GM12878 (cell line): ENCODE data around the gene TMEM97. TPM values are rescaled to one million over a fixed set of nuclear protein-coding genes. Genes with fewer than 3 reads are reported as not detected.

Source experiments
- BCL11A ChIP-seq: IDR thresholded peaks from 2 replicates; pipeline ENCODE4 v1.6.1; 2011; ENCODE audit warnings: low read depth, low read length
- CREB1 ChIP-seq: IDR thresholded peaks from 2 replicates; pipeline ENCODE4 v1.6.1; 2012; ENCODE audit warnings: low read depth, mild to moderate bottlenecking, inconsistent platforms
- CREM ChIP-seq: IDR thresholded peaks from 2 replicates; pipeline ENCODE4 v1.6.1; 2014; ENCODE audit warnings: antibody characterized with exemption, low read depth
- DPF2 ChIP-seq: fragments of 450-650 bp; IDR thresholded peaks from 2 replicates; pipeline ENCODE4 v1.6.1; 2017; ENCODE audit warnings: mild to moderate bottlenecking
- ELK1 ChIP-seq: IDR thresholded peaks from 2 replicates; pipeline ENCODE4 v1.6.1; 2012; ENCODE audit warnings: low read depth, low read length, improper control_type of control experiment
- EZH2 ChIP-seq: IDR thresholded peaks from 2 replicates; pipeline ENCODE4 v1.6.1; 2012; ENCODE audit warnings: low read depth, mild to moderate bottlenecking, control low read depth, inconsistent platforms, low read length, borderline replicate concordance; ENCODE audit not compliant: control insufficient read depth
- KDM1A ChIP-seq: fragments of 200-600 bp; sonication (generic); IDR thresholded peaks from 2 replicates; pipeline ENCODE4 v1.6.1; 2016; ENCODE audit warnings: borderline replicate concordance
- MYB ChIP-seq: fragments of 150-350 bp; IDR thresholded peaks from 2 replicates; pipeline ENCODE4 v1.6.1; 2014; ENCODE audit warnings: mild to moderate bottlenecking, low read depth, low read length, borderline replicate concordance
- NFYA ChIP-seq: IDR thresholded peaks from 2 replicates; pipeline ENCODE4 v1.6.1; 2011; ENCODE audit warnings: low read depth, mild to moderate bottlenecking, low read length, improper control_type of control experiment, borderline replicate concordance
- NFYB ChIP-seq: IDR thresholded peaks from 2 replicates; pipeline ENCODE4 v1.6.1; 2011; ENCODE audit warnings: low read depth, mild to moderate bottlenecking, low read length, improper control_type of control experiment, moderate library complexity; ENCODE audit not compliant: insufficient read depth
- NRF1 ChIP-seq: conservative IDR thresholded peaks from 2 replicates; pipeline ENCODE4 v1.6.1; 2011; ENCODE audit warnings: mild to moderate bottlenecking, low read depth, low read length, improper control_type of control experiment
- RAD21 ChIP-seq: IDR thresholded peaks from 2 replicates; pipeline ENCODE4 v1.6.1; 2011; ENCODE audit warnings: mild to moderate bottlenecking, low read depth, low read length, moderate library complexity; ENCODE audit not compliant: insufficient read depth
- RB1 ChIP-seq: fragments of 450-650 bp; formaldehyde crosslinking; IDR thresholded peaks from 2 replicates; pipeline ENCODE4 v1.6.1; 2017; ENCODE audit warnings: mild to moderate bottlenecking, borderline replicate concordance
- RCOR1 ChIP-seq: conservative IDR thresholded peaks from 2 replicates; pipeline ENCODE4 v1.6.1; 2012; ENCODE audit warnings: low read depth, low read length, improper control_type of control experiment
- RFX5 ChIP-seq: IDR thresholded peaks from 2 replicates; pipeline ENCODE4 v1.6.1; 2011; ENCODE audit warnings: low read depth, low read length, improper control_type of control experiment
- SIN3A ChIP-seq: IDR thresholded peaks from 2 replicates; pipeline ENCODE4 v1.6.1; 2012; ENCODE audit warnings: low read depth, low read length, improper control_type of control experiment
- SIX5 ChIP-seq: IDR thresholded peaks from 2 replicates; pipeline ENCODE4 v1.6.1; 2011; ENCODE audit warnings: mild to moderate bottlenecking, low read depth, low read length, moderate library complexity; ENCODE audit not compliant: severe bottlenecking
- SRF ChIP-seq, 2 experiments: IDR thresholded peaks; 2 replicates each; pipeline ENCODE4 v1.6.1; 2011; ENCODE audit warnings: low read depth in 2 of 2, low read length in 2 of 2, mild to moderate bottlenecking in 1 of 2, moderate library complexity in 1 of 2
- TARDBP ChIP-seq: IDR thresholded peaks from 2 replicates; pipeline ENCODE4 v1.6.1; 2016; ENCODE audit warnings: borderline replicate concordance
- USF1 ChIP-seq: IDR thresholded peaks from 2 replicates; pipeline ENCODE4 v1.6.1; 2011; ENCODE audit warnings: borderline replicate concordance, low read depth, mild to moderate bottlenecking, moderate library complexity, mixed read lengths, low read length; ENCODE audit not compliant: insufficient read depth; ENCODE audit errors: extremely low read length
- WRNIP1 ChIP-seq: IDR thresholded peaks from 2 replicates; pipeline ENCODE4 v1.6.1; 2011; ENCODE audit warnings: low read depth, low read length, improper control_type of control experiment, borderline replicate concordance
- ZNF207 ChIP-seq: fragments of 450-650 bp; IDR thresholded peaks from 2 replicates; pipeline ENCODE4 v1.6.1; 2014; ENCODE audit warnings: antibody characterized with exemption, mild to moderate bottlenecking, borderline replicate concordance
- ZNF592 ChIP-seq: fragments of 450-650 bp; IDR thresholded peaks from 2 replicates; pipeline ENCODE4 v1.6.1; 2017; ENCODE audit warnings: mild to moderate bottlenecking, moderate library complexity
- polyA plus RNA-seq, 11 experiments: library from polyadenylated mRNA; depleted of rRNA in 4 of 11; unstranded in 6 of 11; stranded (reverse) in 5 of 11; fragments of >200 nt; fragmentation: Nextera tagmentation in 4 of 11; fragmentation: Illumina TruSeq in 1 of 11; extraction: Ambion mirVana in 4 of 11; extraction: Trizol in 1 of 11; gene quantifications; 1 replicate in 1 of 11; 2 replicates in 10 of 11; pipeline versions ENCODE4 v1.2.1 to v1.2.3, GENCODE V29; 2011 to 2016; ENCODE audit warnings: inconsistent platforms in 2 of 11, missing spikeins in 2 of 11, low read depth in 1 of 11
- total RNA-seq, 4 experiments: library from RNA; depleted of rRNA in 3 of 4; stranded (reverse); fragments of >200 nt in 3 of 4; fragmentation: Illumina TruSeq in 1 of 4; extraction: Trizol in 1 of 4; gene quantifications; 2 replicates each; pipeline versions ENCODE4 v1.2.1 to v1.2.3, GENCODE V29; 2013 to 2021
- TF ChIP-seq, protein P1 (sequence below): fragments of 450-650 bp; conservative IDR thresholded peaks from 2 replicates; pipeline ENCODE4 v1.6.1; 2017; ENCODE audit warnings: mild to moderate bottlenecking, moderate library complexity

The TMEM97 gene
- total and polyA plus RNA-seq, 10 of the 15 experiments (the other 5 are each of a cell fraction or from before 2014, with no cell fraction given): 58.0 to 134 (median 86.0) TPM

DNA sequence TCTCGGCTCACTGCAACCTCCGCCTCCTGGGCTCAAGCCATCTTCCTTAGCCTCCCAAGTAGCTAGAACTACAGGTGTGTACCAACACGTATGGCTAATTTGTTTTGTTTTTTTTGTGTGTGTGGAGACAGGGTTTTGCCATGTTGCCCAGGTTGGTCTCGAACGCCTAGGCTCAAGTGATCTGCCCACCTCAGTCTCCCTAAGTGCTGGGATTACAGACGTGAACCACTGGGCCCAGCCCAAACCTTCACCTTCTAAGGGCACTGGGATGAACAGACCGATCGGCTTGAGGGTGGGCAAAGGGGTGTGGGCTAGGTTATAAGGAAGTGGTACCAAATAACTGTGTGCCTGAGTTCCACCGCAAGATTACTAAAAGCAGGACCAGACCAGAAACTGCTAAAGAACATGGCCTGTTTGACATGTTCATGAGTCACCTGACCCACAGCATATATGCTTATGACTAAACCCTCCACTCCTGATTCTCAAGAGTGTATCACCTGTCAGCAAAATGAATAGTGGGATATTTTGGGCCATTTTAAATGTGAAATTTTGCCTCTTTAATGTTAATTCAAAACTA is 8.1 kb downstream of the TMEM97 start (continued):
- TF ChIP-seq ZNF592 (no peak), SIN3A (no peak), SRF (IDR thresholded peaks at IDR 0.05; ENCODE audit: low read depth in 2 of 2, low read length in 2 of 2) (no peak), RB1 (no peak), RFX5 (no peak), WRNIP1 (no peak), BCL11A (peak; percentile 66), MYB (no peak), TARDBP (no peak), RCOR1 (no peak), ELK1 (no peak), RAD21 (no peak), USF1 (no peak), CREB1 (no peak), ZNF207 (no peak), NFYB (no peak), DPF2 (peak; percentile 41), KDM1A (no peak), CREM (peak; percentile 50; the same call in 1 of the 2 replicates), EZH2 (no peak), NFYA (no peak), NRF1 (no peak), SIX5 (no peak)
- TF ChIP-seq, protein P1, sequence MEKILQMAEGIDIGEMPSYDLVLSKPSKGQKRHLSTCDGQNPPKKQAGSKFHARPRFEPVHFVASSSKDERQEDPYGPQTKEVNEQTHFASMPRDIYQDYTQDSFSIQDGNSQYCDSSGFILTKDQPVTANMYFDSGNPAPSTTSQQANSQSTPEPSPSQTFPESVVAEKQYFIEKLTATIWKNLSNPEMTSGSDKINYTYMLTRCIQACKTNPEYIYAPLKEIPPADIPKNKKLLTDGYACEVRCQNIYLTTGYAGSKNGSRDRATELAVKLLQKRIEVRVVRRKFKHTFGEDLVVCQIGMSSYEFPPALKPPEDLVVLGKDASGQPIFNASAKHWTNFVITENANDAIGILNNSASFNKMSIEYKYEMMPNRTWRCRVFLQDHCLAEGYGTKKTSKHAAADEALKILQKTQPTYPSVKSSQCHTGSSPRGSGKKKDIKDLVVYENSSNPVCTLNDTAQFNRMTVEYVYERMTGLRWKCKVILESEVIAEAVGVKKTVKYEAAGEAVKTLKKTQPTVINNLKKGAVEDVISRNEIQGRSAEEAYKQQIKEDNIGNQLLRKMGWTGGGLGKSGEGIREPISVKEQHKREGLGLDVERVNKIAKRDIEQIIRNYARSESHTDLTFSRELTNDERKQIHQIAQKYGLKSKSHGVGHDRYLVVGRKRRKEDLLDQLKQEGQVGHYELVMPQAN: no peak
